Measurements from ENCODE around the gene PMF1. TPM values are rescaled to one million over a fixed set of nuclear protein-coding genes. Genes with fewer than 3 reads are reported as not detected.

Gene PMF1
- total RNA-seq, 2 donors from 2014 or later, result 119 TPM

GRCh38 chr1:156276966-156277381, 64.2 kb downstream of the PMF1 start:
- Histone ChIP-seq H3K4me1 (ENCODE audit: control insufficient read depth, insufficient read depth, low read length) (peaks cover 6% of the 10 kb centered on the region), H3K36me3 (ENCODE audit: control insufficient read depth, insufficient read depth, low read length) (peaks cover 81% of the 10 kb centered on the region), H3K27ac (ENCODE audit: low read depth, low read length) (no peak overlapping the region), H3K27me3 (ENCODE audit: control insufficient read depth, insufficient read depth, low read length, poor library complexity, severe bottlenecking) (no peaks in the 10 kb centered on the region), H3K9ac (ENCODE audit: extremely low read depth, low read length, poor library complexity, severe bottlenecking) (no peak overlapping the region), H3K9me3 (ENCODE audit: control insufficient read depth, low read length) (no peaks in the 10 kb centered on the region), H3K4me3 (ENCODE audit: low read length) (no peak overlapping the region)
- Mint-ChIP-seq H3K27me3 (ENCODE audit: insufficient read depth) (no peaks in the 10 kb centered on the region), H3K4me3 (no peak overlapping the region), H3K4me1 (peaks cover 7% of the 10 kb centered on the region), H3K9me3 (no peaks in the 10 kb centered on the region), H3K27ac (no peak overlapping the region), H3K36me3 (ENCODE audit: low read depth) (peaks cover 66% of the 10 kb centered on the region)
- TF ChIP-seq, protein P1, sequence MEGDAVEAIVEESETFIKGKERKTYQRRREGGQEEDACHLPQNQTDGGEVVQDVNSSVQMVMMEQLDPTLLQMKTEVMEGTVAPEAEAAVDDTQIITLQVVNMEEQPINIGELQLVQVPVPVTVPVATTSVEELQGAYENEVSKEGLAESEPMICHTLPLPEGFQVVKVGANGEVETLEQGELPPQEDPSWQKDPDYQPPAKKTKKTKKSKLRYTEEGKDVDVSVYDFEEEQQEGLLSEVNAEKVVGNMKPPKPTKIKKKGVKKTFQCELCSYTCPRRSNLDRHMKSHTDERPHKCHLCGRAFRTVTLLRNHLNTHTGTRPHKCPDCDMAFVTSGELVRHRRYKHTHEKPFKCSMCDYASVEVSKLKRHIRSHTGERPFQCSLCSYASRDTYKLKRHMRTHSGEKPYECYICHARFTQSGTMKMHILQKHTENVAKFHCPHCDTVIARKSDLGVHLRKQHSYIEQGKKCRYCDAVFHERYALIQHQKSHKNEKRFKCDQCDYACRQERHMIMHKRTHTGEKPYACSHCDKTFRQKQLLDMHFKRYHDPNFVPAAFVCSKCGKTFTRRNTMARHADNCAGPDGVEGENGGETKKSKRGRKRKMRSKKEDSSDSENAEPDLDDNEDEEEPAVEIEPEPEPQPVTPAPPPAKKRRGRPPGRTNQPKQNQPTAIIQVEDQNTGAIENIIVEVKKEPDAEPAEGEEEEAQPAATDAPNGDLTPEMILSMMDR (conservative IDR thresholded peaks at IDR 0.05), result no peak
- DNase-seq, result no peak
- 95 to 98% methylated on average over 6 of the region's 6 CpGs for WGBS, 2 experiments (ENCODE audit: insufficient coverage in 1 of 2, insufficient read length in 1 of 2)

DNA sequence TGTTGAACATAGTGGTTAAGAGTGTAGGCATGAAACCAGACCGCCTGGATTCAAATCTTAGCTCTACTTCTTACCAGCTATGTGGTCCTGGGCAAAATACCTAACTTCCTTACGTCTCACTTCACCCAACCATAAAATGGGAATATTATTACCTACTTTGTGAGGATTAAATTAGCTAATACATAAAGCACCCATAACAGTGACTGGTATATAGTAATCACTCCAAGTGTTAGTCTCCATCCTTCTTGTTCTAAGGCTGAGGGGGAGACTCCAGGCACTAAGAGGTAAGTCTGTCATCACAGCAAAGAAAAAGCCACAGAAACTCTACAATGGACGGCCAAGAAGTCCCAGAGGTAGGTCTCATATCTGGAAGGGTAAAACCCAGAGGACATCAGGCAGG, 67.0 kb downstream of the PMF1 start:
- DNase-seq, result no peak
- Mint-ChIP-seq H3K27me3 (ENCODE audit: insufficient read depth) (no peaks in the 10 kb centered on the region), H3K36me3 (ENCODE audit: low read depth) (peaks cover 38% of the 10 kb centered on the region), H3K27ac (no peak overlapping the region), H3K4me1 (peaks cover 14% of the 10 kb centered on the region), H3K9me3 (no peaks in the 10 kb centered on the region), H3K4me3 (no peak overlapping the region)
- no peak overlapping the region for H3K27ac ChIP-seq (ENCODE audit: low read depth, low read length)
- no peak overlapping the region for H3K9ac ChIP-seq (ENCODE audit: extremely low read depth, low read length, poor library complexity, severe bottlenecking)
- TF ChIP-seq, protein P1 (conservative IDR thresholded peaks at IDR 0.05), result no peak
- no peaks in the 10 kb centered on the region for H3K27me3 ChIP-seq (ENCODE audit: control insufficient read depth, insufficient read depth, low read length, poor library complexity, severe bottlenecking)
- no peaks in the 10 kb centered on the region for H3K9me3 ChIP-seq (ENCODE audit: control insufficient read depth, low read length)
- peaks cover 6% of the 10 kb centered on the region for H3K4me1 ChIP-seq (ENCODE audit: control insufficient read depth, insufficient read depth, low read length)
- H3K4me3 ChIP-seq (ENCODE audit: low read length), result no peak overlapping the region
- peaks cover 55% of the 10 kb centered on the region for H3K36me3 ChIP-seq (ENCODE audit: control insufficient read depth, insufficient read depth, low read length)
- whole genome bisulfite sequencing, 2 experiments (ENCODE audit: insufficient coverage in 1 of 2, insufficient read length in 1 of 2), result 86 to 98% methylated on average over 1 to 2 of the region's 3 CpGs

DNA sequence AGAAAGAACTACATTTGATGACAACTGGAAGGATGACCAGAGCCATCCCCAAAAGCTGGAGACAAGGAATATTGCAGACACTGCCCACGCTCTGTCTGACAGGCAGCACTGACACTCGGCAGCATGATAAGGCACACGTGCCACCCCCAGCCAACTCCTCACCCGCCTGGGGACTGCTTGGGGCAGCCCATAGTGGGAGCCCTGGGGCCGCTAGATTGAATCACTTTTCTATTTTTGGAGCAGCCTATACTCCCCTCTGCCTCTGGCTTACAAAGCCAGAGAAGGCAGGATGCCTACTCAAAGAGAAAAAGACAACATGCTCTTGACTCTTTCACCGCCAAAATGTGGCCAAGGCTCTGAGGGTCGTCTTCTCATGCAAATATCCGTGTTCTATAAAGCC, 68.5 kb downstream of the PMF1 start:
- no peaks in the 10 kb centered on the region for H3K27me3 ChIP-seq (ENCODE audit: control insufficient read depth, insufficient read depth, low read length, poor library complexity, severe bottlenecking)
- H3K9me3 ChIP-seq (ENCODE audit: control insufficient read depth, low read length), result no peaks in the 10 kb centered on the region
- no peaks in the 10 kb centered on the region for H3K9me3 Mint-ChIP-seq
- DNase-seq, result no peak
- H3K4me3 ChIP-seq (ENCODE audit: low read length), result peak overlapping the region; percentile 90
- no peak overlapping the region for H3K27ac ChIP-seq (ENCODE audit: low read depth, low read length)
- peaks cover 42% of the 10 kb centered on the region for H3K36me3 ChIP-seq (ENCODE audit: control insufficient read depth, insufficient read depth, low read length)
- peak overlapping the region; percentile 95 for H3K4me3 Mint-ChIP-seq
- TF ChIP-seq, protein P1 (conservative IDR thresholded peaks at IDR 0.05), result no peak
- peak overlapping the region; percentile 89 for H3K27ac Mint-ChIP-seq
- WGBS, 2 experiments (ENCODE audit: insufficient coverage in 1 of 2, insufficient read length in 1 of 2), result 63 to 83% methylated on average over 6 to 8 of the region's 8 CpGs
- no peaks in the 10 kb centered on the region for H3K27me3 Mint-ChIP-seq (ENCODE audit: insufficient read depth)
- peaks cover 6% of the 10 kb centered on the region for H3K4me1 ChIP-seq (ENCODE audit: control insufficient read depth, insufficient read depth, low read length)
- peak overlapping the region; percentile 82 for H3K9ac ChIP-seq (ENCODE audit: extremely low read depth, low read length, poor library complexity, severe bottlenecking)
- H3K36me3 Mint-ChIP-seq (ENCODE audit: low read depth), result peaks cover 25% of the 10 kb centered on the region
- peaks cover 14% of the 10 kb centered on the region for H3K4me1 Mint-ChIP-seq
